H1 (cell line): ENCODE data around the gene HSPBP1. TPM values are rescaled to one million over a fixed set of nuclear protein-coding genes. Genes with fewer than 3 reads are reported as not detected.

Source experiments
- CTCF ChIA-PET: fragments of 300-600 bp; sonication (Branson Sonifier 250); formaldehyde crosslinking; loops from one replicate; lab custom pipeline; 2021; ENCODE audit not compliant: partially characterized antibody; lab: Charles Lee
- POLR2A ChIA-PET: fragments of 300-600 bp; sonication (Branson Sonifier 250); formaldehyde crosslinking; loops from one replicate; lab custom pipeline; 2021; ENCODE audit warnings: inconsistent platforms; ENCODE audit not compliant: partially characterized antibody; lab: Charles Lee
- DNase-seq, 2 experiments: peaks; one replicate each; pipeline versions ENCODE4 v3.0.0 to v3.0.0-alpha.2; 2010 to 2022; ENCODE audit warnings: low spot score in 2 of 2, low read depth in 1 of 2, mixed read lengths in 1 of 2
- FAIRE-seq: peaks from 2 replicates; lab custom pipeline; 2011; peaks lifted over from hg19 to GRCh38; lab: Jason Lieb, UNC
- H2AFZ ChIP-seq: 2 replicates; pipeline ENCODE4 v1.8.1; 2012; ENCODE audit warnings: low read length, inconsistent platforms
- H2AK5ac ChIP-seq: 2 replicates; pipeline ENCODE4 v1.6.1; 2013; ENCODE audit warnings: low read depth, low read length
- H2BK120ac ChIP-seq: replicated peaks from 2 replicates; pipeline ENCODE3; 2013; ENCODE audit warnings: low read depth, low read length, inconsistent platforms
- H2BK12ac ChIP-seq: 2 replicates; pipeline ENCODE4 v1.6.1; 2013; ENCODE audit warnings: low read depth, low read length
- H2BK15ac ChIP-seq: 2 replicates; pipeline ENCODE4 v1.6.1; 2013; ENCODE audit warnings: low read length
- H2BK20ac ChIP-seq: 2 replicates; pipeline ENCODE4 v1.6.1; 2013; ENCODE audit warnings: low read length
- H2BK5ac ChIP-seq: 2 replicates; pipeline ENCODE4 v1.6.1; 2013; ENCODE audit warnings: low read depth, low read length
- H3K14ac ChIP-seq: 2 replicates; pipeline ENCODE4 v1.6.1; 2013; ENCODE audit warnings: inconsistent platforms; ENCODE audit not compliant: insufficient read length
- H3K18ac ChIP-seq: 2 replicates; pipeline ENCODE4 v1.6.1; 2013; ENCODE audit warnings: low read length; ENCODE audit errors: extremely low read depth
- H3K23ac ChIP-seq: 2 replicates; pipeline ENCODE4 v1.6.1; 2013; ENCODE audit warnings: inconsistent platforms; ENCODE audit not compliant: insufficient read length
- H3K23me2 ChIP-seq: 2 replicates; pipeline ENCODE4 v1.6.1; 2013; ENCODE audit warnings: low read depth, low read length
- H3K27ac ChIP-seq: 2 replicates; pipeline ENCODE4 v1.6.1; 2011; ENCODE audit warnings: low read depth, low read length, inconsistent platforms
- H3K27me3 ChIP-seq, 4 experiments: replicated peaks in 1 of 4; 1 replicate in 1 of 4; 2 replicates in 3 of 4; pipeline versions ENCODE4 v1.6.1 to v1.8.1; 2011 to 2013; ENCODE audit warnings: low read length in 3 of 4, mild to moderate bottlenecking in 3 of 4, inconsistent platforms in 2 of 4, mixed read lengths in 2 of 4, moderate library complexity in 1 of 4; ENCODE audit not compliant: control insufficient read depth in 3 of 4, insufficient read depth in 3 of 4; ENCODE audit errors: extremely low read depth in 1 of 4
- H3K36me3 ChIP-seq, 4 experiments: 2 replicates each; pipeline versions ENCODE4 v1.6.1 to v1.8.1; 2011 to 2013; ENCODE audit warnings: mild to moderate bottlenecking in 4 of 4, low read length in 3 of 4, moderate library complexity in 2 of 4, control low read depth in 1 of 4, inconsistent platforms in 1 of 4; ENCODE audit not compliant: insufficient read depth in 4 of 4, control insufficient read depth in 2 of 4
- H3K4ac ChIP-seq: replicated peaks from 2 replicates; pipeline ENCODE3; 2013; ENCODE audit warnings: low read length, low read depth, mixed read lengths, inconsistent platforms; ENCODE audit not compliant: insufficient read length
- H3K4me1 ChIP-seq, 4 experiments: replicated peaks in 1 of 4; 1 replicate in 1 of 4; 2 replicates in 3 of 4; pipeline versions ENCODE4 v1.6.1 to v1.8.1; 2011 to 2013; ENCODE audit warnings: low read length in 3 of 4, inconsistent platforms in 2 of 4, mixed read lengths in 1 of 4; ENCODE audit not compliant: insufficient read depth in 4 of 4, control insufficient read depth in 3 of 4
- H3K4me2 ChIP-seq, 2 experiments: 2 replicates each; pipeline versions ENCODE4 v1.6.1 to v1.8.1; 2011 to 2013; ENCODE audit warnings: low read depth in 2 of 2, low read length in 2 of 2, control low read depth in 1 of 2, inconsistent platforms in 1 of 2, mild to moderate bottlenecking in 1 of 2; ENCODE audit not compliant: insufficient read depth in 1 of 2
- H3K4me3 ChIP-seq, 4 experiments: fragments of 200-600, 300-600 bp in 1 of 4; sonication (generic), shearing (Covaris generic), sonication (Bioruptor Twin) in 1 of 4; 2 replicates each; pipeline versions ENCODE4 v1.5.1 to v1.8.1; 2011 to 2016; ENCODE audit warnings: low read length in 4 of 4, low read depth in 3 of 4, control low read depth in 2 of 4, inconsistent platforms in 2 of 4, mild to moderate bottlenecking in 2 of 4, mixed read lengths in 1 of 4, moderate library complexity in 1 of 4; ENCODE audit not compliant: insufficient read depth in 2 of 4; ENCODE audit errors: extremely low read depth in 1 of 4
- H3K56ac ChIP-seq: replicated peaks from 2 replicates; pipeline ENCODE3; 2013; ENCODE audit warnings: low read depth, mild to moderate bottlenecking, mixed read lengths, low read length, inconsistent platforms; ENCODE audit not compliant: insufficient read length
- H3K79me1 ChIP-seq: 2 replicates; pipeline ENCODE4 v1.6.1; 2013; ENCODE audit warnings: low read depth, low read length, control low read depth
- H3K79me2 ChIP-seq, 2 experiments: 2 replicates each; pipeline versions ENCODE4 v1.6.1 to v1.8.1; 2012 to 2013; ENCODE audit warnings: low read length in 2 of 2, mild to moderate bottlenecking in 2 of 2, inconsistent platforms in 1 of 2; ENCODE audit not compliant: insufficient read depth in 2 of 2, control insufficient read depth in 1 of 2
- H3K9ac ChIP-seq, 4 experiments: replicated peaks in 1 of 4; 1 replicate in 1 of 4; 2 replicates in 3 of 4; pipeline versions ENCODE4 v1.6.1 to v1.8.1; 2011 to 2013; ENCODE audit warnings: low read depth in 3 of 4, low read length in 3 of 4, control low read depth in 2 of 4, mild to moderate bottlenecking in 2 of 4, moderate library complexity in 2 of 4, inconsistent platforms in 1 of 4; ENCODE audit errors: extremely low read depth in 1 of 4
- H3K9me3 ChIP-seq, 2 experiments: 2 replicates each; pipeline versions ENCODE4 v1.6.1 to v1.8.1; 2012 to 2013; ENCODE audit warnings: mild to moderate bottlenecking in 2 of 2, moderate library complexity in 2 of 2, control low read depth in 1 of 2, inconsistent platforms in 1 of 2, low read depth in 1 of 2, low read length in 1 of 2, mixed read lengths in 1 of 2; ENCODE audit not compliant: insufficient read depth in 2 of 2
- H4K20me1 ChIP-seq, 2 experiments: replicated peaks in 1 of 2; 2 replicates each; pipeline versions ENCODE3 to v1.8.1; 2011 to 2013; ENCODE audit warnings: inconsistent platforms in 2 of 2, low read length in 2 of 2, mild to moderate bottlenecking in 1 of 2; ENCODE audit not compliant: insufficient read depth in 2 of 2, control insufficient read depth in 1 of 2
- H4K5ac ChIP-seq: 2 replicates; pipeline ENCODE4 v1.6.1; 2013; ENCODE audit warnings: low read length, low read depth, mixed read lengths, inconsistent platforms; ENCODE audit not compliant: insufficient read length
- H4K8ac ChIP-seq: 2 replicates; pipeline ENCODE4 v1.8.0; 2013; ENCODE audit warnings: mild to moderate bottlenecking, moderate library complexity, low read length, inconsistent platforms; ENCODE audit not compliant: insufficient read depth; ENCODE audit errors: extremely low read depth
- H4K91ac ChIP-seq: replicated peaks from 2 replicates; pipeline ENCODE3; 2013; ENCODE audit warnings: low read length, mixed read lengths, inconsistent platforms; ENCODE audit not compliant: insufficient read length
- CHD1 ChIP-seq: IDR thresholded peaks from 2 replicates; pipeline ENCODE4 v1.6.1; 2012; ENCODE audit warnings: low read depth, low read length, improper control_type of control experiment
- KDM1A ChIP-seq: fragments of 200-600, 300-600 bp; sonication (generic); IDR thresholded peaks from 2 replicates; pipeline ENCODE4 v1.7.1; 2016; ENCODE audit warnings: mild to moderate bottlenecking, low read length, borderline replicate concordance
- RAD21 ChIP-seq, 2 experiments: IDR thresholded peaks in 1 of 2; conservative IDR thresholded peaks in 1 of 2; 2 replicates each; pipeline ENCODE4 v1.6.1; 2011; ENCODE audit warnings: low read depth in 2 of 2, low read length in 2 of 2, improper control_type of control experiment in 1 of 2, inconsistent platforms in 1 of 2, mild to moderate bottlenecking in 1 of 2, moderate library complexity in 1 of 2
- WGBS, 2 experiments: shearing (Covaris generic) in 1 of 2; methylation state at CpG; one replicate each; pipeline versions ENCODE4 v1.1.6 to v1.1.7; 2013 to 2015; ENCODE audit warnings: low lambda C conversion rate in 2 of 2, mixed read lengths in 2 of 2, inconsistent platforms in 1 of 2, low coverage in 1 of 2, missing lambda C conversion rate in 1 of 2; ENCODE audit not compliant: insufficient replicate concordance in 2 of 2, insufficient coverage in 1 of 2, insufficient read length in 1 of 2; ENCODE audit errors: extremely low coverage in 1 of 2, missing lambda C conversion rate in 1 of 2; 5-methylcytosine and 5-hydroxymethylcytosine counted together
- polyA plus RNA-seq, 7 experiments: library from polyadenylated mRNA; depleted of rRNA in 3 of 7; stranded (reverse) in 5 of 7; unstranded in 2 of 7; fragments of >200 nt in 5 of 7; fragments of 200-250 nt in 2 of 7; gene quantifications; 1 replicate in 5 of 7; 2 replicates in 1 of 7; 4 replicates in 1 of 7; pipeline versions ENCODE4 v1.2.1 to v1.2.3, GENCODE V29; 2011 to 2013; ENCODE audit warnings: missing spikeins in 2 of 7, mixed read lengths in 2 of 7
- total RNA-seq: library from RNA; stranded (reverse); fragmentation: NEBNext Ultra II Directional; extraction: Animal tissue kit (Norgen Biotek cat#: 25700); gene quantifications from 2 replicates; pipeline ENCODE4 v1.2.1, GENCODE V29; 2021
- TF ChIP-seq, protein P1 (sequence below), 3 experiments: IDR thresholded peaks; 1 replicate in 2 of 3; 2 replicates in 1 of 3; pipeline versions ENCODE4 v1.5.1 to v1.6.1; 2011; ENCODE audit warnings: low read length in 3 of 3, mild to moderate bottlenecking in 3 of 3, inconsistent platforms in 2 of 3, low read depth in 1 of 3, moderate library complexity in 1 of 3; ENCODE audit not compliant: insufficient read depth in 1 of 3; ENCODE audit errors: control extremely low read depth in 1 of 3

Gene HSPBP1
- total and polyA plus RNA-seq, 2 of the 8 experiments (the other 6 are each of a cell fraction or from before 2014, with no cell fraction given), result 63.4 to 100 TPM

GRCh38 chr19:55212447-55212846 lies 67.5 kb downstream of the HSPBP1 start:
- Histone ChIP-seq H3K4ac (no peak overlapping the region), H3K27ac (no peak overlapping the region), H2BK20ac (no peak overlapping the region), H3K4me1 (peaks cover 0 to 6% (median 2%) of the 10 kb centered on the region in 4 experiments; a peak in 2 of 7 replicates), H4K91ac (no peak overlapping the region), H3K23me2 (peaks cover 5% of the 10 kb centered on the region; the same call in 1 of the 2 replicates), H2BK15ac (no peak overlapping the region), H2BK12ac (no peak overlapping the region), H3K18ac (no peak overlapping the region), H2AK5ac (no peak overlapping the region), H3K14ac (no peak overlapping the region), H2BK5ac (no peak overlapping the region), H4K8ac (no peak overlapping the region), H2AFZ (no peak overlapping the region), H3K23ac (no peak overlapping the region), H4K20me1 (no peaks in the 10 kb centered on the region), H3K4me2 (no peak overlapping the region), H3K56ac (no peak overlapping the region), H4K5ac (no peak overlapping the region), H3K9me3 (peaks cover 15% of the 10 kb centered on the region in 2 experiments; a peak in 3 of 4 replicates), H3K36me3 (no peaks in the 10 kb centered on the region), H3K9ac (no peak overlapping the region), H3K27me3 (no peaks in the 10 kb centered on the region; a peak in 1 of 7 replicates), H3K79me1 (no peaks in the 10 kb centered on the region), H3K79me2 (no peaks in the 10 kb centered on the region), H2BK120ac (no peak overlapping the region), H3K4me3 (no peak overlapping the region)
- WGBS, 2 experiments, result 85% methylated on average over 3 of the region's 3 CpGs; no CpG with 5 or more reads in 1 of the 2 experiments
- FAIRE-seq, result no peak
- CTCF ChIA-PET, result interaction anchor here (0.7 kb wide), 1 partner anchor 13 kb away, joined by 3 read pairs; no protein-coding TSS in a partner anchor
- TF ChIP-seq KDM1A, result peak; percentile 72; the same call in 1 of the 2 replicates
- TF ChIP-seq RAD21 (IDR thresholded peaks at IDR 0.05 in 1 of 2, conservative IDR thresholded peaks at IDR 0.05 in 1 of 2; ENCODE audit: low read depth in 2 of 2, low read length in 2 of 2), result peak; percentile 36 to 45
- TF ChIP-seq CHD1, result no peak
- TF ChIP-seq, protein P1, sequence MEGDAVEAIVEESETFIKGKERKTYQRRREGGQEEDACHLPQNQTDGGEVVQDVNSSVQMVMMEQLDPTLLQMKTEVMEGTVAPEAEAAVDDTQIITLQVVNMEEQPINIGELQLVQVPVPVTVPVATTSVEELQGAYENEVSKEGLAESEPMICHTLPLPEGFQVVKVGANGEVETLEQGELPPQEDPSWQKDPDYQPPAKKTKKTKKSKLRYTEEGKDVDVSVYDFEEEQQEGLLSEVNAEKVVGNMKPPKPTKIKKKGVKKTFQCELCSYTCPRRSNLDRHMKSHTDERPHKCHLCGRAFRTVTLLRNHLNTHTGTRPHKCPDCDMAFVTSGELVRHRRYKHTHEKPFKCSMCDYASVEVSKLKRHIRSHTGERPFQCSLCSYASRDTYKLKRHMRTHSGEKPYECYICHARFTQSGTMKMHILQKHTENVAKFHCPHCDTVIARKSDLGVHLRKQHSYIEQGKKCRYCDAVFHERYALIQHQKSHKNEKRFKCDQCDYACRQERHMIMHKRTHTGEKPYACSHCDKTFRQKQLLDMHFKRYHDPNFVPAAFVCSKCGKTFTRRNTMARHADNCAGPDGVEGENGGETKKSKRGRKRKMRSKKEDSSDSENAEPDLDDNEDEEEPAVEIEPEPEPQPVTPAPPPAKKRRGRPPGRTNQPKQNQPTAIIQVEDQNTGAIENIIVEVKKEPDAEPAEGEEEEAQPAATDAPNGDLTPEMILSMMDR (IDR thresholded peaks at IDR 0.05; ENCODE audit: control extremely low read depth in 1 of 3, insufficient read depth in 1 of 3, low read depth in 1 of 3, low read length in 3 of 3), result peak; percentile 28 to 57 (median 54)
- POLR2A ChIA-PET, result interaction anchor here (1.0 kb wide), 1 partner anchor 195 kb away, joined by 3 read pairs; the partner anchor contains the start of gene UBE2S
- DNase-seq, result no peak
